A204.1 (cell line): ENCODE measurements around the gene LRRK1.

Experiments
- FAIRE-seq: peaks from 2 replicates; lab custom pipeline; 2012; peaks lifted over from hg19 to GRCh38; lab: Jason Lieb, UNC

The LRRK1 gene

DNA sequence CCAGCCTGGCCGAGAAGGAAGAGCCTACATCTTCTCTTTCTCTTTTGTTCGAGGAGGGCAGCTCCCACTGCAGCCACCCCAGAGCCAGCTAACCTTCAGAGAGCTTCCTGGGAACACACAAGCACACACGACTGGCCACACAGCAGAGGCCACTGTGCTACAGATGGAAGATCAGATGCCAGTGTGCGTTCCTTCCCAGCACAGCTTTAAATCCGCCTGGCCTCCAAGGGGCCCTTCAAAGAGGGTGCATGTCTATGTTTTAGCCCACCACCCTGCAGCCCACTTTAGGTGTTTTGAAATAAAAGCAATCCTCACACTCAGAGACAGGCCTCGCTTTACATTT, 27.2 kb upstream of the LRRK1 start:
- FAIRE-seq = no peak

- no peak for FAIRE-seq
Measured at GRCh38 chr15:100893261-100893963, 25.7 kb upstream of the LRRK1 start.

GRCh38 chr15:100893964-100894295, 25.2 kb upstream of the LRRK1 start:
- FAIRE-seq = no peak

- no peak for FAIRE-seq
Measured at GRCh38 chr15:100895721-100896120, 23.4 kb upstream of the LRRK1 start.

- no peak for FAIRE-seq
Measured at GRCh38 chr15:100897221-100898151, 21.7 kb upstream of the LRRK1 start.

DNA sequence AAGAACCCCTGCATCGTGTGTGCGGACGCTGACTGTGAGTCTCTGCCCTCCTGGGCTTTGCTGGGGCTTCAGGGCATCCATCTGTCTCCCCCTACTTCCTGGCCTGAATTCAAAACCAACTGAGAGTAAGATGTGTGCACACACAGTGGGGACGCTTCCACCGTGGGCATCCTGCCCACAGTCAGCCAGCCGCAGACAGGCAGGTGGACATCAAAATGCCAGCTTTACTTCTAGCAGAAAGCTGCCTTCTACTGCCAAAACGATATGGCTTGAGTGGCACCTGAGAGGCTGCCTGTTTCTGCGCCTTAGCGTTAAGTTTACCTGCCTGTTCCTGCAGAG, 21.0 kb upstream of the LRRK1 start:
- FAIRE-seq = no peak

DNA sequence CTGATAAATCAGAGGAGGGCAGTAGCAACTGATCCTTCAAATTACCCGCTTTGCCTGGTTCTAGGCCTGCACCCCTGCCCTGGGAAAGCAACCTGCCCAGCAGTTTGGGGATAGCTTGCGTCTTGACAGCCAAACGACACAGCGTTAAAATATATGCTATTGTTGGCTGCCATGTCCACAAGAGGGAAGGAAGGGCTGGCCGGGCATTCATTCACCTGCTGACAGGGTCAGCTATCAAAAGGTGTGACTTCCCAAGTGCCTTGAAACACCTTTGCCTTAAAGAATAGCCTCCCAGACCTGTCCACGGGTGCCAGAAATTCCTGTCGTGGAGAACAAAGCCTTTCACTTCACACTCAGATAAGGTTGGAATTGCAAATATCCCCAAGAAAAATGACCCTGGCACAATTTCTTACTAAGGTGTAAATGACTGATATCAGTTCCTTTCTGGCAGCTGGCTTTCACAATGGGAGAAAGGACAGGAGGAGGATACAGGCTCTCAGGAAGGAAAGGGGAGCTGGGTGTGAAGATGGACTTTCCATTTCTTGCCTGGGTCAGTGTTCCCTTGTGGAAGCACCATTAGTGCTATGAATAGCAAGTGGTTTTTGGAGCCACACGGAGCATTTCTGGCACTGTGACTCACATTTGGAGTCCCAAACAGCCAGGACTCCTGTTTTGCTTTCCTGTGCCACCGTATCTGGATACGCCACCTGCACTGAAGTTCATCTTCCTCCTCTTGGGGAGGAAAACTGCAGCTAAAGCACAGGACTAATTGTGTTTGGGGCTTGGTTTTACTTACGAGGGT, 20.3 kb upstream of the LRRK1 start:
- no peak for FAIRE-seq

GRCh38 chr15:100899601-100900000, 19.6 kb upstream of the LRRK1 start:
- FAIRE-seq = no peak

GRCh38 chr15:100900136-100900794, 18.9 kb upstream of the LRRK1 start:
- no peak for FAIRE-seq

DNA sequence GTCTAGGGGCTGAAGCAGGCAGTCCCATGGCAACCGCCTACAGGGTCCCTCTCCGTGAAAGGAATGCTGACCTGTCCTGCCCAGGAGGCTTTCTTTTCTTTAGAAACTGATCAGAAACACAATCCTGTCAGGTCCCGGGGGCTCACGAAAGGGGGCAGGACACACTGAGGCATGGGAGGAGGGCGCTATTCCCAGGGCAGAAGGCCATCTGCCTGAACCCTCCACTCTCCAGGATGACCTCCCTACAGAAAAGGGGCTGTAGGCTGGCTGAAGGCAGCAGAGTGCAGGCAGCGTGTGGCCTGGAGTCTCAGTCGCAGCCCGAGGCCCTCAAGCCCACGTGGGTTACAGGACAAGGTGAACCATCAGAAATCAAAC, 18.4 kb upstream of the LRRK1 start:
- no peak for FAIRE-seq

DNA sequence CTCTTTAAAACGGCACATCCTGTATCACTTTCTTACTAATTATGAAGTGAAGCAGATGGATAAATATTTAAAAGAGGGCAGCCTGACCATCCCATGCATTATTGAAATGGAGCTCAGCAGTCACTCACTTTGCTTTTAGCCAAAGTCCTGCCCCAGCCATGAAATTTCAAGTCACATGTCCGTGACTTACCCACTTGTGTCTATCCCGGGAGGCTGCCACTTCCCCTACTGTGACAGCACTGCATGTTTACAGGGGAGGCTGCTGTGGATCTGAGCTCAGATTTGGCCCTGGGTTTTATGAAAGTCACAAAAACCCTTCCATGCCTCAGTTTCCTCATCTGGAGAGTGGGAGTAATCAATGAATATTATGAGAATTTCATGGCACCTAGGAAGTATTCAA, 17.9 kb upstream of the LRRK1 start:
- FAIRE-seq = no peak

DNA sequence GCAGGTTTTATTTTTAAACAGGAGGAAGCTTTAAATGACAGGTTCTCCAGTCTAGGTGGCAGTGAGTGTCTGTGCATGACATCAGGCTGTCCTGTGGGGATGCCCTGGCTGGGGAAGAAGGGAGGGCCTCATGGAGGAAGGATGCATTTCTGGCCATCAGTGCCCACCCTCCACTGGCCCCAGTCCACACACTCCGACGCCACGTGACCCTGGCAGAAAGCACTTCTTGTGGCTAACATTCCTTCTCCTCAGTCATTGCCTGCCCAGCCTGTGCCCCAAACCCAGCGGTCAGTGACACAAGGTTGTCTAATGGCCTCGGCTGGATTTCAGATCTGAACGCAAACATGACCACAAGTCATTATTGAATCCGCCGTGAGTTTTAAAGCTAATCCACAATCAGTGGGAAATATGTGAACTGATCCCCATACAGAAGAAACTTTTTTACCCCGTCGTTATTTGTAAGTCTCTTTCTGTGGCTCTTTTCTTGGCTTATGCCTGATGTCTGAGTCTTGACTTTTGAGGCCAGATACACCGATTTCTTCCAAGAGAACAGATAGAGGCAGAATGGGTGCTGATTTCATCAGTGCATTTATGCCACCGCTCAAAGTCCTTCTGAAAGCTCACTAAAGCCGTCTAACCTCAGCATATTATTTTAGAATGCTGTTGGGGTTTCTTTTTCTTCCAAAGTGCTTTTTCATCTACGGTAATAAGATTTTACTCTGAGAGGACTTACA, 17.3 kb upstream of the LRRK1 start:
- no peak for FAIRE-seq

DNA sequence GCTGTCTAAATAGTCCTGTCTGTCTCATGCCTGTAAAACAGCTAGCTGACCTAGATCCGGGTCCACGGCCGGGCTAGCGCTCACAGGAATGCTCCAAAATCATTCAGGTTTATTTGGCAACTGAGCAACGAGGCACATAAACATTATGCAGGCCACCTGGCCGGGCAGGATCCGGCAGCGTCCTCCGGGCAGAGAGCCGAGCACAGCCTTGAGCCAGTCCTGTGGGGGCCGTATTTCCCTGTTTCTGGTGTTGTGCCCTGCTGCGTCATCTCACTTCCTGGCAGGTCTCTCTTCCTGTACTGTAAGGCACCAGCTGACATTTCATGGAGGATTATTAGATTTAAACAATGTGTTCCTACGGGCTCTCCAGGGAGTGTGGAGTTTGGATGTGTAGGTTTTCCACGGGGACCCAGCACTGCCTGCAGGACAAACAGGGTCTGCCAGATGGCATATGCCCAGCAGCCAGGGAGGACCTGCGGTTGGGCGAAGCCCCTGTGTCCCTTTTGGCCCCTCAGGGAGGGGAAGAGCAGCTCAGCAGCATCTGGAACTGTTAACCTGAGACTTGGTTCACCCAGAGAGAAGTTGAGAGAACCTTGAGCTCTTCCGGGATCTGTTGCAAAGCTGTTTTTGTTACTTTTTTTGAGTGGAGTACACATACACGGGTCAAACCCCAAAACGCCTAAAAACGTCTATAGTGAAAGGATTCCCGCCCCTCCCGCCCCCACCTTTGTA, 16.6 kb upstream of the LRRK1 start:
- FAIRE-seq = no peak

DNA sequence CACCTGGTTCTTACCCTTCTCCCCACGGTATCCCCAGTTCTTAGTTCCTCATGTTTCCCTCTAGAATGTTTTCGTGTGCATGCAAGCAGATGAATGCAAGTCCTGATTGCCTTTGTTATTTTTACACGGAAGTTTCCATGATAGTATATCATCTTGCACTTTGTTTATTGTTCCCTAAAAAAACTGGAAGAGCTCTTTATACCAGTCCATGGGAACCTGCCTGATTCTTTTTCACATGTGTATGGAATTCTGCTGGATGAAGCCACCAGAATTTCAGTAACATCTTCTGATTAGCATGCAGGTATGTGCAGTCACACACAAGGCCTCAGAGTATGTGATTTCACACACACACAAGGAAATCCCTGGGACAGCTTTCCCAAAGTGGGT, 16.0 kb upstream of the LRRK1 start:
- no peak for FAIRE-seq

- FAIRE-seq = no peak
Measured at GRCh38 chr15:100905850-100906249, 13.3 kb upstream of the LRRK1 start.

- FAIRE-seq = no peak
Measured at GRCh38 chr15:100908466-100908865, 10.7 kb upstream of the LRRK1 start.

DNA sequence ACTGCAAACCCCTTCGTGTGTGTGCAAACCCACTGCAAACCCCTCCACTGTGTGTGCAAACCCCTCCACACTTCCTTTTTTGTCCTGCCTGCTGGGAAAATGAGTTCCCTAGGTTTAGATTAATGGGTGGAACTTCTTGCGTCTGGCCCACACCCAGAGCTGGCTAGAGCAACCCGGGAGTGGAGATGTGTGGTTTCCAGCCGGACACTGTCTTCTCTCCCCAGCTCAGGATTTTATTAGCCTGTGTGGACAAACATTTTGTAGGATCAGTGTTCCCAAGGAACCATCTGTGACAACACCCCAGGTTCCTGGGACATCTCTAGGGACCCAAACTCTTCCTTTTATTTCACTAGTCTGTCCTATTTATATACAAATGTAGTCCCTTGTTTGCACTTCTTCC, 9.6 kb upstream of the LRRK1 start:
- no peak for FAIRE-seq

- no peak for FAIRE-seq
Measured at GRCh38 chr15:100909989-100910955, 8.9 kb upstream of the LRRK1 start.

DNA sequence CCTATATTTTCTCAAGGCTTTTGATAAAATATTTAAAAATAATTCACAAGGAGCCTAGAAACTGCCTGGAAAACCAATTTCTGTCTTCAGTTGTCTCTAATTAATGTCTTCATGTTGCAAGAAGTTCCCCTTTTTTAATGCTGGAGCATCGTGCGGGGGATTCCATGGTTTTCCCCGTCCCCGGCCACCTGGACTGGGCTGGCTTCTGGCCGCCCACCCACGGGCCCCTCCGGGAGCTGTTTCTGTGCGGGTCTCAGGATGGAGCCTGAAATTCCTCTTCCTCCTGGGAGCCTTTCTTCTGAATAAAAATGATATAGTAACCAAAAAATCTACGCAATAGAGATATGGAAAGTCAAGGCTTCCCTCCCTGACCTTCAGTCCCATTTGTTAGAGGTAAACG, 8.1 kb upstream of the LRRK1 start:
- no peak for FAIRE-seq

DNA sequence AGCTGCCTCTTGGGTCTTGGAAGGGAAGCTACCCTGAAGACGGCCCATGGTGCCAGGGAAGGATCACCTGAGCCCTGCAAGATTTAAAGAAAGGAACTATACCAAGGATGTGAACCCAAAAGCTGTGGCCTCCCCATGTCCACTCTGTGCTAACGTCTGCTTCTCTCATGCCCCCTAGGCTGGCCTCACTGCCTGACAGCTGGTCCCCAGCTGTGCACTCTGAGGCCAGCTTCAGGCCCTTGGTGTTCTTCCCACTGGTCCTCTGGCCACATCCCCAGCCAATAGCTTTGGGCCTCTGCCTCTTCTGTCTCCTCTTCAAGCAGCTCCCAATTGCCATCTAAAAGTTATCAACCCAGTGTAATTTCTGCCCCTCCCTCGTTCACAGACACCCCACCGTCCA, 5.2 kb upstream of the LRRK1 start:
- no peak for FAIRE-seq
